IMR-90 (cell line): ENCODE measurements around the gene ICAM5. TPM values are rescaled to one million over a fixed set of nuclear protein-coding genes. Genes with fewer than 3 reads are reported as not detected.
"Not testable (repeated sequence)": the region's sequence is repeated elsewhere in the genome, so short reads cannot be mapped to it uniquely, and the experiment has no call there.

Experiments
- ATAC-seq: fragments of 200-7000 bp; cut with Tn5 transposase; 2 replicates; pipeline ENCODE4 v1.9.1; 2020; ENCODE audit warnings: low read depth, mild to moderate bottlenecking, moderate library complexity
- BruUV-seq: library from RNA; stranded (reverse); fragments of 400-500 nt; replicated peaks from 2 replicates; lab custom pipeline; 2021; lab: Mats Ljungman, UMichigan
- CTCF ChIA-PET: fragments of 300-600 bp; formaldehyde crosslinking; extraction: SDS; loops from one replicate; lab custom pipeline; 2021; ENCODE audit warnings: antibody characterized with exemption; lab: Yijun Ruan, JAX
- POLR2A ChIA-PET: fragments of 300-600 bp; sonication (Branson Sonifier 250); formaldehyde crosslinking; loops from one replicate; lab custom pipeline; 2022; ENCODE audit warnings: antibody characterized with exemption; ENCODE audit not compliant: unreplicated experiment; lab: Charles Lee
- DNase-seq: peaks from one replicate; pipeline ENCODE4 v3.0.0; 2013
- H2AFZ ChIP-seq: replicated peaks from 2 replicates; pipeline ENCODE3; 2013; ENCODE audit warnings: low read length, mild to moderate bottlenecking; ENCODE audit not compliant: poor library complexity
- H2AK5ac ChIP-seq: 2 replicates; pipeline ENCODE4 v1.6.1; 2013; ENCODE audit warnings: low read depth, low read length, inconsistent platforms
- H2AK9ac ChIP-seq: replicated peaks from 2 replicates; pipeline ENCODE3; 2013; ENCODE audit warnings: mild to moderate bottlenecking, low read depth, low read length, moderate library complexity; ENCODE audit not compliant: poor library complexity
- H2BK120ac ChIP-seq: 2 replicates; pipeline ENCODE4 v1.6.1; 2013; ENCODE audit warnings: low read depth, low read length, inconsistent platforms
- H2BK15ac ChIP-seq: 3 replicates; pipeline ENCODE4 v1.6.1; 2013; ENCODE audit warnings: low read depth, low read length, inconsistent platforms
- H2BK20ac ChIP-seq: 2 replicates; pipeline ENCODE4 v1.6.1; 2013; ENCODE audit warnings: low read depth, mild to moderate bottlenecking, inconsistent platforms, low read length, moderate library complexity
- H2BK5ac ChIP-seq: 2 replicates; pipeline ENCODE4 v1.6.1; 2013; ENCODE audit warnings: mild to moderate bottlenecking, low read depth, low read length, inconsistent platforms; ENCODE audit not compliant: poor library complexity, severe bottlenecking
- H3K14ac ChIP-seq: replicated peaks from 2 replicates; pipeline ENCODE4 v1.6.1; 2013; ENCODE audit warnings: low read depth, low read length, inconsistent platforms
- H3K18ac ChIP-seq: 2 replicates; pipeline ENCODE4 v1.6.1; 2013; ENCODE audit warnings: low read depth, low read length, control low read depth
- H3K23ac ChIP-seq: 2 replicates; pipeline ENCODE4 v1.6.1; 2013; ENCODE audit warnings: low read depth, low read length, inconsistent platforms
- H3K27ac ChIP-seq: 2 replicates; pipeline ENCODE4 v1.5.1; 2013; ENCODE audit warnings: mild to moderate bottlenecking, control low read depth, low read length; ENCODE audit not compliant: insufficient read depth
- H3K27me3 ChIP-seq: 2 replicates; pipeline ENCODE4 v1.6.1; 2013; ENCODE audit warnings: low read length; ENCODE audit not compliant: control insufficient read depth, insufficient read depth
- H3K36me3 ChIP-seq: 2 replicates; pipeline ENCODE4 v1.6.1; 2013; ENCODE audit warnings: low read length, mixed read lengths; ENCODE audit not compliant: control insufficient read depth, insufficient read depth
- H3K4ac ChIP-seq: 2 replicates; pipeline ENCODE4 v1.6.1; 2013; ENCODE audit warnings: low read depth, low read length, inconsistent platforms
- H3K4me1 ChIP-seq: 2 replicates; pipeline ENCODE4 v1.6.1; 2013; ENCODE audit warnings: low read length, mixed read lengths; ENCODE audit not compliant: control insufficient read depth, insufficient read depth
- H3K4me2 ChIP-seq: 2 replicates; pipeline ENCODE4 v1.6.1; 2013; ENCODE audit warnings: low read depth, mild to moderate bottlenecking, control low read depth, low read length, moderate library complexity
- H3K4me3 ChIP-seq: 2 replicates; pipeline ENCODE4 v1.5.1; 2013; ENCODE audit warnings: low read depth, mild to moderate bottlenecking, control low read depth, low read length, moderate library complexity; ENCODE audit not compliant: insufficient read depth
- H3K56ac ChIP-seq: 2 replicates; pipeline ENCODE4 v1.6.1; 2013; ENCODE audit warnings: low read length, inconsistent platforms; ENCODE audit not compliant: insufficient read depth; ENCODE audit errors: extremely low read depth
- H3K79me1 ChIP-seq, 2 experiments: 2 replicates each; pipeline ENCODE4 v1.6.1; 2013; ENCODE audit warnings: low read length in 2 of 2, inconsistent platforms in 1 of 2, low read depth in 1 of 2
- H3K9ac ChIP-seq: 2 replicates; pipeline ENCODE4 v1.6.1; 2013; ENCODE audit warnings: low read depth, low read length, control low read depth
- H3K9me1 ChIP-seq: 2 replicates; pipeline ENCODE4 v1.6.1; 2013; ENCODE audit warnings: low read length, inconsistent platforms; ENCODE audit not compliant: insufficient read depth
- H3K9me3 ChIP-seq: 2 replicates; pipeline ENCODE4 v1.6.1; 2013; ENCODE audit warnings: low read length; ENCODE audit not compliant: control insufficient read depth, insufficient read depth
- H4K20me1 ChIP-seq: 2 replicates; pipeline ENCODE4 v1.6.1; 2013; ENCODE audit warnings: low read length, inconsistent platforms; ENCODE audit not compliant: insufficient read depth
- H4K5ac ChIP-seq: 2 replicates; pipeline ENCODE4 v1.6.1; 2013; ENCODE audit warnings: mild to moderate bottlenecking, low read depth, low read length, control low read depth
- H4K8ac ChIP-seq, 2 experiments: 2 replicates each; pipeline ENCODE4 v1.6.1; 2013; ENCODE audit warnings: low read depth in 2 of 2, low read length in 2 of 2, control low read depth in 1 of 2, inconsistent platforms in 1 of 2
- H4K91ac ChIP-seq: 2 replicates; pipeline ENCODE4 v1.6.1; 2013; ENCODE audit warnings: low read depth, low read length, inconsistent platforms; ENCODE audit not compliant: insufficient read depth
- WGBS, 2 experiments: methylation state at CpG; one replicate each; pipeline versions ENCODE4 v1.1.5 to v1.1.7; 2013; ENCODE audit warnings: missing lambda C conversion rate in 2 of 2; ENCODE audit not compliant: insufficient read length in 1 of 2; ENCODE audit errors: extremely low coverage in 2 of 2; 5-methylcytosine and 5-hydroxymethylcytosine counted together
- dilution Hi-C: fragments of 300-500 bp; cut with HindIII; formaldehyde crosslinking; loops from one replicate; pipeline ENCODE4 v1.14.3; 2018; ENCODE audit warnings: low sequenced_read_pairs; ENCODE audit not compliant: unreplicated experiment
- in situ Hi-C: fragments of 300-500 bp; cut with MboI; formaldehyde crosslinking; loops from 3 replicates; pipeline ENCODE4 v1.14.3; 2019; ENCODE audit warnings: low sequenced_read_pairs, inconsistent platforms, mixed read lengths
- intact Hi-C: fragments of 100-400 bp; cut with micrococcal nuclease; formaldehyde crosslinking; loops from 2 replicates; pipeline ENCODE4 v1.10.0; 2022
- polyA plus RNA-seq, 3 experiments: library from polyadenylated mRNA; depleted of rRNA; stranded (reverse); fragments of >200 nt; gene quantifications; 2 replicates each; pipeline ENCODE4 v1.2.3, GENCODE V29; 2012; ENCODE audit warnings: low replicate concordance in 1 of 3
- total RNA-seq: library from RNA; depleted of rRNA; stranded (reverse); fragments of >200 nt; gene quantifications from 2 replicates; pipeline ENCODE4 v1.2.3, GENCODE V29; 2012

ICAM5 gene
- total and polyA plus RNA-seq, 2 of the 4 experiments (the other 2 are of a cell fraction) = 3.0 to 23.9 TPM

GRCh38 chr19:10241826-10242449 is 47.8 kb upstream of the ICAM5 start:
- H3K36me3 ChIP-seq, H3K56ac ChIP-seq, BruUV-seq, POLR2A ChIA-PET, H3K9ac ChIP-seq, H2AK9ac ChIP-seq, H4K91ac ChIP-seq, H2BK20ac ChIP-seq, H4K8ac ChIP-seq, H4K20me1 ChIP-seq, H2AK5ac ChIP-seq, H3K23ac ChIP-seq, dilution Hi-C loops, H3K27ac ChIP-seq, H2BK5ac ChIP-seq, H2BK15ac ChIP-seq, H3K4me3 ChIP-seq, H3K79me1 ChIP-seq, H3K9me1 ChIP-seq, H4K5ac ChIP-seq, H3K4me2 ChIP-seq, H3K4ac ChIP-seq, DNase-seq, intact Hi-C loops, ATAC-seq, H3K18ac ChIP-seq, H3K4me1 ChIP-seq, H3K27me3 ChIP-seq, H2AFZ ChIP-seq, H2BK120ac ChIP-seq, H3K14ac ChIP-seq, H3K9me3 ChIP-seq: not testable (repeated sequence)
- in situ Hi-C loops = loop anchor here (10.0 kb wide), 1 partner anchor 297 kb away; no protein-coding TSS in a partner anchor
- CTCF ChIA-PET = interaction anchor here (0.9 to 1.0 kb wide), 2 partner anchors 9 to 129 kb away, joined by 3 to 4 read pairs; no protein-coding TSS in a partner anchor
- 66% methylated on average over 2 of the region's 11 CpGs; no CpG with 5 or more reads in 1 of the 2 experiments for WGBS, 2 experiments
